NCI-H510A treated with DMSO at 0.1 percent for 48 hours (cell line): ENCODE data around the gene KYAT1.
A peak's percentile ranks its signal among the peaks of the same experiment; 100 is the strongest.
"Not testable (repeated sequence)": the region's sequence is repeated elsewhere in the genome, so short reads cannot be mapped to it uniquely, and the experiment has no call there.

ENCODE experiments used
- DNase-seq: peaks from one replicate; lab custom pipeline; 2025; lab: John Stamatoyannopoulos, UW

Gene KYAT1

GRCh38 chr9:128885376-128885775 lies 3.6 kb upstream of the KYAT1 start:
- no peak for DNase-seq

GRCh38 chr9:128884164-128884563 lies 2.4 kb upstream of the KYAT1 start:
- no peak for DNase-seq

- peak; percentile 10 for DNase-seq
These were observed 1.2 kb upstream of the KYAT1 start for GRCh38 chr9:128882677-128883603.

GRCh38 chr9:128877852-128878251 lies 3.9 kb downstream of the KYAT1 start:
- DNase-seq: no peak

GRCh38 chr9:128870941-128871265 lies 10.8 kb downstream of the KYAT1 start:
- not testable (repeated sequence) for DNase-seq

- no peak for DNase-seq
These were observed 11.4 kb downstream of the KYAT1 start for GRCh38 chr9:128870128-128870940.

GRCh38 chr9:128863647-128864046 lies 18.1 kb downstream of the KYAT1 start:
- peak; percentile 60 for DNase-seq

GRCh38 chr9:128862401-128862851 lies 19.3 kb downstream of the KYAT1 start:
- no peak for DNase-seq

- no peak for DNase-seq
These were observed 20.2 kb downstream of the KYAT1 start for GRCh38 chr9:128861501-128861900.

- no peak for DNase-seq
These were observed 20.8 kb downstream of the KYAT1 start for GRCh38 chr9:128860937-128861336.

- not testable (repeated sequence) for DNase-seq
These were observed 23.3 kb downstream of the KYAT1 start for GRCh38 chr9:128858476-128858875.

GRCh38 chr9:128854454-128854853 lies 27.3 kb downstream of the KYAT1 start:
- DNase-seq: not testable (repeated sequence)

- DNase-seq: not testable (repeated sequence)
These were observed 29.1 kb downstream of the KYAT1 start for GRCh38 chr9:128852646-128853045.

GRCh38 chr9:128851779-128852600 lies 29.8 kb downstream of the KYAT1 start:
- DNase-seq: not testable (repeated sequence)

- not testable (repeated sequence) for DNase-seq
These were observed 30.7 kb downstream of the KYAT1 start for GRCh38 chr9:128851024-128851423.

GRCh38 chr9:128847803-128848202 lies 33.9 kb downstream of the KYAT1 start:
- no peak for DNase-seq

- DNase-seq: no peak
These were observed 35.1 kb downstream of the KYAT1 start for GRCh38 chr9:128846680-128847030.

GRCh38 chr9:128845186-128845931 lies 36.4 kb downstream of the KYAT1 start:
- peak; percentile 94 for DNase-seq

- DNase-seq: not testable (repeated sequence)
These were observed 38.6 kb downstream of the KYAT1 start for GRCh38 chr9:128843171-128843570.

- DNase-seq: no peak
These were observed 39.9 kb downstream of the KYAT1 start for GRCh38 chr9:128841694-128842492.
